Endothelial cell of umbilical vein (primary cell): ENCODE data around the gene DUSP22.

Experiments used
- CTCF ChIP-seq, 2 donors: IDR thresholded peaks; 1 replicate in 1 of 2; 2 replicates in 1 of 2; pipeline ENCODE4 v1.5.1; 2011; ENCODE audit warnings: low read length in 2 of 2, mild to moderate bottlenecking in 2 of 2, moderate library complexity in 2 of 2, control low read depth in 1 of 2, inconsistent platforms in 1 of 2, low read depth in 1 of 2; ENCODE audit not compliant: insufficient read depth in 1 of 2; ENCODE audit errors: extremely low read depth in 1 of 2
- EZH2 ChIP-seq: IDR thresholded peaks from 2 replicates; pipeline ENCODE4 v1.6.1; 2012; ENCODE audit warnings: borderline replicate concordance, low read depth, mild to moderate bottlenecking, moderate library complexity, low read length, inconsistent platforms; ENCODE audit not compliant: severe bottlenecking
- FOS ChIP-seq: IDR thresholded peaks from 2 replicates; pipeline ENCODE4 v1.6.1; 2011; ENCODE audit warnings: mild to moderate bottlenecking, low read length, moderate library complexity, borderline replicate concordance; ENCODE audit not compliant: insufficient read depth
- JUN ChIP-seq: IDR thresholded peaks from 2 replicates; pipeline ENCODE4 v1.6.1; 2011; ENCODE audit warnings: borderline replicate concordance, low read depth; ENCODE audit not compliant: insufficient read length, insufficient read depth
- MYC ChIP-seq: IDR thresholded peaks from one replicate; pipeline ENCODE4 v1.6.1; 2011; ENCODE audit warnings: mild to moderate bottlenecking, low read depth, low read length
- POLR2A ChIP-seq: IDR thresholded peaks from 2 replicates; pipeline ENCODE4 v1.6.1; 2012; ENCODE audit warnings: low read depth, mild to moderate bottlenecking, control low read depth, low read length
- POLR2AphosphoS5 ChIP-seq: IDR thresholded peaks from 2 replicates; pipeline ENCODE4 v1.6.1; 2012; ENCODE audit warnings: low read depth, mild to moderate bottlenecking, control low read depth, low read length, moderate library complexity; ENCODE audit not compliant: insufficient read depth

GRCh38 chr6:282177-282866 lies 10.0 kb upstream of the DUSP22 start:
- no peak for TF ChIP-seq CTCF (IDR thresholded peaks at IDR 0.05; ENCODE audit: extremely low read depth in 1 of 2, insufficient read depth in 1 of 2, low read depth in 1 of 2, low read length in 2 of 2)
- no peak for TF ChIP-seq POLR2AphosphoS5
- no peak for TF ChIP-seq EZH2
- no peak for TF ChIP-seq POLR2A
- no peak for TF ChIP-seq JUN
- TF ChIP-seq FOS, result no peak
- no peak for TF ChIP-seq MYC
